Fibroblast of lung (primary cell): ENCODE data around the gene ALS2. TPM values are rescaled to one million over a fixed set of nuclear protein-coding genes. Genes with fewer than 3 reads are reported as not detected.

Experiments used
- DNase-seq, 2 donors: peaks; one replicate each; pipeline versions ENCODE4 v3.0.0 to v3.0.0-alpha.2; 2010; ENCODE audit warnings: low read depth in 2 of 2
- H2AFZ ChIP-seq: 2 replicates; pipeline ENCODE4 v1.5.1; 2012; ENCODE audit warnings: low read length, control low read depth, inconsistent platforms
- H3K27ac ChIP-seq: 2 replicates; pipeline ENCODE4 v1.5.1; 2011; ENCODE audit warnings: low read length, control low read depth; ENCODE audit not compliant: insufficient read depth
- H3K27me3 ChIP-seq: 2 replicates; pipeline ENCODE4 v1.5.1; 2011; ENCODE audit warnings: mild to moderate bottlenecking, low read length; ENCODE audit not compliant: control insufficient read depth, insufficient read depth
- H3K36me3 ChIP-seq: 2 replicates; pipeline ENCODE4 v1.5.1; 2011; ENCODE audit warnings: low read length; ENCODE audit not compliant: control insufficient read depth, insufficient read depth
- H3K4me1 ChIP-seq: 2 replicates; pipeline ENCODE4 v1.5.1; 2011; ENCODE audit warnings: low read length; ENCODE audit not compliant: control insufficient read depth, insufficient read depth; ENCODE audit errors: extremely low read depth
- H3K4me2 ChIP-seq: 2 replicates; pipeline ENCODE4 v1.5.1; 2011; ENCODE audit warnings: low read length, control low read depth; ENCODE audit not compliant: insufficient read depth; ENCODE audit errors: extremely low read depth
- H3K4me3 ChIP-seq, 4 experiments: fragments of 200-600 bp in 1 of 4; sonication (generic) in 1 of 4; replicated peaks in 1 of 4; 2 replicates each; pipeline ENCODE4 v1.5.1; 2011 to 2016; ENCODE audit warnings: low read length in 4 of 4, low read depth in 3 of 4, mild to moderate bottlenecking in 3 of 4, control low read depth in 2 of 4, inconsistent platforms in 1 of 4, mixed read lengths in 1 of 4; ENCODE audit not compliant: insufficient read depth in 1 of 4; ENCODE audit errors: control extremely low read depth in 1 of 4
- H3K79me2 ChIP-seq: 2 replicates; pipeline ENCODE4 v1.5.1; 2012; ENCODE audit warnings: mild to moderate bottlenecking, low read length, inconsistent platforms; ENCODE audit not compliant: control insufficient read depth, insufficient read depth
- H3K9ac ChIP-seq: 2 replicates; pipeline ENCODE4 v1.5.1; 2011; ENCODE audit warnings: mild to moderate bottlenecking, low read length, control low read depth; ENCODE audit not compliant: insufficient read depth
- H3K9me3 ChIP-seq: 2 replicates; pipeline ENCODE4 v1.5.1; 2012; ENCODE audit warnings: low read depth, low read length; ENCODE audit not compliant: control insufficient read depth, insufficient read depth
- H4K20me1 ChIP-seq: 2 replicates; pipeline ENCODE4 v1.5.1; 2011; ENCODE audit warnings: low read length; ENCODE audit not compliant: control insufficient read depth, insufficient read depth; ENCODE audit errors: extremely low read depth
- CTCF ChIP-seq, 2 donors: IDR thresholded peaks in 1 of 2; conservative IDR thresholded peaks in 1 of 2; 1 replicate in 1 of 2; 2 replicates in 1 of 2; pipeline ENCODE4 v1.5.1; 2011 to 2012; ENCODE audit warnings: low read length in 2 of 2, control low read depth in 1 of 2, inconsistent platforms in 1 of 2, low read depth in 1 of 2, mild to moderate bottlenecking in 1 of 2
- EZH2 ChIP-seq: IDR thresholded peaks from 2 replicates; pipeline ENCODE4 v1.5.1; 2012; ENCODE audit warnings: low read length, control low read depth, mild to moderate bottlenecking; ENCODE audit errors: missing control alignments
- polyA plus RNA-seq, 2 donors: library from polyadenylated mRNA; depleted of rRNA in 1 of 2; stranded (reverse) in 1 of 2; unstranded in 1 of 2; fragments of >200 nt; gene quantifications; 2 replicates each; pipeline ENCODE4 v1.2.1, GENCODE V29; 2011 to 2012; ENCODE audit warnings: missing spikeins in 1 of 2
- total RNA-seq: library from RNA; depleted of rRNA; stranded (reverse); fragments of >200 nt; gene quantifications from 2 replicates; pipeline ENCODE4 v1.2.1, GENCODE V29; 2014

Gene ALS2
- total and polyA plus RNA-seq, 2 donors (not counting 1 experiment from before 2014, with no cell fraction given) = 21.8 to 30.9 TPM

GRCh38 chr2:201668402-201668910, 112.3 kb downstream of the ALS2 start:
- H3K4me2 ChIP-seq = no peak overlapping the region
- no peak overlapping the region for H3K27ac ChIP-seq
- DNase-seq = no peak
- no peaks in the 10 kb centered on the region for H3K36me3 ChIP-seq
- H3K9ac ChIP-seq = no peak overlapping the region
- TF ChIP-seq CTCF (conservative IDR thresholded peaks at IDR 0.05 in 1 of 2, IDR thresholded peaks at IDR 0.05 in 1 of 2; ENCODE audit: low read depth in 1 of 2, low read length in 2 of 2) (no peak), EZH2 (no peak)
- no peaks in the 10 kb centered on the region for H3K9me3 ChIP-seq
- no peaks in the 10 kb centered on the region for H3K79me2 ChIP-seq
- no peak overlapping the region for H3K4me3 ChIP-seq
- no peak overlapping the region for H2AFZ ChIP-seq
- H3K4me1 ChIP-seq = no peaks in the 10 kb centered on the region
- no peaks in the 10 kb centered on the region for H3K27me3 ChIP-seq
- no peaks in the 10 kb centered on the region for H4K20me1 ChIP-seq

- no peaks in the 10 kb centered on the region for H3K79me2 ChIP-seq
- no peaks in the 10 kb centered on the region for H4K20me1 ChIP-seq
- no peaks in the 10 kb centered on the region for H3K9me3 ChIP-seq
- DNase-seq = no peak
- H3K4me2 ChIP-seq = no peak overlapping the region
- H3K27me3 ChIP-seq = no peaks in the 10 kb centered on the region
- H3K9ac ChIP-seq = no peak overlapping the region
- TF ChIP-seq CTCF (conservative IDR thresholded peaks at IDR 0.05 in 1 of 2, IDR thresholded peaks at IDR 0.05 in 1 of 2; ENCODE audit: low read depth in 1 of 2, low read length in 2 of 2) = no peak
- TF ChIP-seq EZH2 = no peak
- H3K27ac ChIP-seq = no peak overlapping the region
- no peak overlapping the region for H3K4me3 ChIP-seq
- no peaks in the 10 kb centered on the region for H3K36me3 ChIP-seq
- no peak overlapping the region for H2AFZ ChIP-seq
- H3K4me1 ChIP-seq = no peaks in the 10 kb centered on the region
Observed at GRCh38 chr2:201664334-201664733, 116.4 kb downstream of the ALS2 start.

GRCh38 chr2:201661366-201661765, 119.4 kb downstream of the ALS2 start:
- H4K20me1 ChIP-seq = no peaks in the 10 kb centered on the region
- H3K27ac ChIP-seq = no peak overlapping the region
- no peak overlapping the region for H3K9ac ChIP-seq
- no peak for TF ChIP-seq CTCF (conservative IDR thresholded peaks at IDR 0.05 in 1 of 2, IDR thresholded peaks at IDR 0.05 in 1 of 2; ENCODE audit: low read depth in 1 of 2, low read length in 2 of 2)
- no peak for TF ChIP-seq EZH2
- no peak for DNase-seq
- no peaks in the 10 kb centered on the region for H3K36me3 ChIP-seq
- H3K27me3 ChIP-seq = no peaks in the 10 kb centered on the region
- no peak overlapping the region for H2AFZ ChIP-seq
- H3K4me1 ChIP-seq = no peaks in the 10 kb centered on the region
- no peaks in the 10 kb centered on the region for H3K9me3 ChIP-seq
- no peak overlapping the region for H3K4me3 ChIP-seq
- H3K79me2 ChIP-seq = no peaks in the 10 kb centered on the region
- H3K4me2 ChIP-seq = no peak overlapping the region
